Suprapubic skin (tissue), 4 donors: ENCODE data around the gene TTC28. TPM values are rescaled to one million over a fixed set of nuclear protein-coding genes. Genes with fewer than 3 reads are reported as not detected.

Experiments used
- DNase-seq, 2 donors: peaks; one replicate each; pipeline ENCODE4 v3.0.0-alpha.2; 2019; ENCODE audit warnings: low spot score in 2 of 2
- H3K27ac ChIP-seq: fragments of 200-600 bp; sonication (generic); one replicate; pipeline ENCODE4 v1.5.1; 2019
- H3K27me3 ChIP-seq: fragments of 200-600 bp; sonication (generic); one replicate; pipeline ENCODE4 v1.5.1; 2019
- H3K36me3 ChIP-seq: fragments of 200-600 bp; sonication (generic); one replicate; pipeline ENCODE4 v1.5.1; 2019
- H3K4me1 ChIP-seq: fragments of 200-600 bp; sonication (generic); one replicate; pipeline ENCODE4 v1.5.1; 2019
- H3K4me3 ChIP-seq: fragments of 200-600 bp; sonication (generic); one replicate; pipeline ENCODE4 v1.5.1; 2019; ENCODE audit warnings: mild to moderate bottlenecking
- H3K9me3 ChIP-seq: fragments of 200-600 bp; sonication (generic); one replicate; pipeline ENCODE4 v1.5.1; 2019
- CTCF ChIP-seq, 2 donors: fragments of 200-600 bp in 1 of 2; fragments of 450-650 bp in 1 of 2; sonication (generic) in 1 of 2; IDR thresholded peaks; one replicate each; pipeline ENCODE4 v1.5.1; 2016 to 2019; ENCODE audit warnings: antibody characterized with exemption in 2 of 2, mild to moderate bottlenecking in 1 of 2, moderate library complexity in 1 of 2
- EP300 ChIP-seq: sonication (generic); formaldehyde crosslinking; IDR thresholded peaks from one replicate; pipeline ENCODE4 v1.6.1; 2017; ENCODE audit warnings: antibody characterized with exemption
- POLR2A ChIP-seq, 2 donors: fragments of 450-650 bp; IDR thresholded peaks; one replicate each; pipeline ENCODE4 v1.6.1; 2017; ENCODE audit warnings: antibody characterized with exemption in 2 of 2, mild to moderate bottlenecking in 2 of 2, moderate library complexity in 2 of 2
- POLR2AphosphoS5 ChIP-seq, 3 donors: sonication (generic); formaldehyde crosslinking; IDR thresholded peaks; one replicate each; pipeline ENCODE4 v1.6.1; 2017; ENCODE audit warnings: antibody characterized with exemption in 3 of 3
- WGBS: methylation state at CpG from one replicate; pipeline ENCODE4 v1.1.5; 2018; 5-methylcytosine and 5-hydroxymethylcytosine counted together
- total RNA-seq, 4 donors: library from RNA; depleted of rRNA; stranded (reverse); fragments of >200 nt; gene quantifications; one replicate each; pipeline ENCODE4 v1.1.0, GENCODE V29; 2016

Gene TTC28
- total RNA-seq, 4 donors from 2014 or later: 8.1 to 23.1 (median 11.7) TPM

GRCh38 chr22:27970596-27971220, 708.9 kb downstream of the TTC28 start:
- H3K27me3 ChIP-seq: no peaks in the 10 kb centered on the region
- no peaks in the 10 kb centered on the region for H3K9me3 ChIP-seq
- no peak overlapping the region for H3K27ac ChIP-seq
- no peak overlapping the region for H3K4me3 ChIP-seq
- TF ChIP-seq POLR2A (IDR thresholded peaks at IDR 0.05) (no peak), CTCF (IDR thresholded peaks at IDR 0.05) (no peak), EP300 (no peak), POLR2AphosphoS5 (IDR thresholded peaks at IDR 0.05) (no peak)
- H3K4me1 ChIP-seq: no peaks in the 10 kb centered on the region
- H3K36me3 ChIP-seq: no peaks in the 10 kb centered on the region
- WGBS: 80% methylated on average over 1 of the region's 1 CpG
- DNase-seq: no peak

- Histone ChIP-seq H3K9me3 (no peaks in the 10 kb centered on the region), H3K27ac (no peak overlapping the region), H3K4me1 (peaks cover 8% of the 10 kb centered on the region), H3K36me3 (no peaks in the 10 kb centered on the region), H3K27me3 (no peaks in the 10 kb centered on the region), H3K4me3 (no peak overlapping the region)
- no peak for DNase-seq
- TF ChIP-seq POLR2A (IDR thresholded peaks at IDR 0.05) (no peak), CTCF (IDR thresholded peaks at IDR 0.05) (no peak), EP300 (no peak), POLR2AphosphoS5 (IDR thresholded peaks at IDR 0.05) (no peak)
- WGBS: 95% methylated on average over 15 of the region's 15 CpGs
Measured at GRCh38 chr22:27966168-27967064, 713.2 kb downstream of the TTC28 start.

GRCh38 chr22:27962268-27963044, 717.2 kb downstream of the TTC28 start:
- 61% methylated on average over 9 of the region's 9 CpGs for WGBS
- no peak overlapping the region for H3K27ac ChIP-seq

GRCh38 chr22:27961680-27962079, 718.0 kb downstream of the TTC28 start:
- Histone ChIP-seq H3K27me3 (no peaks in the 10 kb centered on the region), H3K4me3 (no peak overlapping the region), H3K9me3 (no peaks in the 10 kb centered on the region), H3K36me3 (no peaks in the 10 kb centered on the region), H3K4me1 (peaks cover 8% of the 10 kb centered on the region), H3K27ac (no peak overlapping the region)
- DNase-seq: no peak
- no peak for TF ChIP-seq POLR2AphosphoS5 (IDR thresholded peaks at IDR 0.05)
- TF ChIP-seq CTCF (IDR thresholded peaks at IDR 0.05): no peak
- TF ChIP-seq EP300: no peak
- TF ChIP-seq POLR2A (IDR thresholded peaks at IDR 0.05): no peak
- WGBS: 79% methylated on average over 1 of the region's 1 CpG

More at GRCh38 chr22:27962268-27963044, 717.2 kb downstream of the TTC28 start:
- Histone ChIP-seq H3K36me3 (no peaks in the 10 kb centered on the region), H3K9me3 (no peaks in the 10 kb centered on the region), H3K4me1 (peaks cover 8% of the 10 kb centered on the region), H3K27me3 (no peaks in the 10 kb centered on the region), H3K4me3 (no peak overlapping the region)
- no peak for DNase-seq
- TF ChIP-seq CTCF (IDR thresholded peaks at IDR 0.05) (no peak), POLR2AphosphoS5 (IDR thresholded peaks at IDR 0.05) (no peak), POLR2A (IDR thresholded peaks at IDR 0.05) (no peak), EP300 (no peak)
